Keratinocyte (primary cell): Measurements from ENCODE around the gene GLE1.

Experiments used
- EZH2 ChIP-seq: IDR thresholded peaks from one replicate; pipeline ENCODE4 v1.6.1; 2012; ENCODE audit warnings: inconsistent platforms, mild to moderate bottlenecking, low read length, moderate library complexity
- TF ChIP-seq, protein P1 (sequence below), 3 experiments: IDR thresholded peaks in 1 of 3; conservative IDR thresholded peaks in 1 of 3; optimal IDR thresholded peaks in 1 of 3; 2 replicates in 2 of 3; 3 replicates in 1 of 3; pipeline versions ENCODE3 to v1.5.1; 2011; ENCODE audit warnings: low read length in 3 of 3, mild to moderate bottlenecking in 3 of 3, moderate library complexity in 2 of 3, control low read depth in 1 of 3, inconsistent platforms in 1 of 3; ENCODE audit not compliant: insufficient read depth in 2 of 3; ENCODE audit errors: extremely low read depth in 1 of 3

DNA sequence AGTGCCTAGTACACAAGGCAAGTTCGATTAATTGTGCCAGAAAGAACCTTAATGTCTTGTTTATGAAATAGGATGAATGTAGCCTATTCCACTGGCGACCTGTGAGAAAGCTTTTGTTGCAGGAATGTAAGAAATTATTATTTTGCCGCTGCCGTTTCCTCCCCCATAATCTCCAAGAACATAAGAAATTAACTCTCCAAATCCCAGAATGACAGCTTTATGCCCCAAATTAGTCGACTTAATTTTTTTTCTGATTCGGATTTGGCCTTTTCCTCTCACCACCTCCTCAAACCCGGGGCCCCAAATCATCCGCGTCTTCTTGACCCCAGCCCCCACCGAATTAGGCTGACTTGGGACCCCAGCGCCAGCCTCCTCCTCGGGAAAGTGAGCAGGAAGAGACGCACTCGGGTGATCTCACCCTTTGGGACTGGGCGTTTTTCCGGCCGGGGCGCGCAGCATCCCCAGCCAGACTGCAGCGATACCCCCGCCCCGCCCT is 47.2 kb downstream of the GLE1 start:
- TF ChIP-seq, protein P1, sequence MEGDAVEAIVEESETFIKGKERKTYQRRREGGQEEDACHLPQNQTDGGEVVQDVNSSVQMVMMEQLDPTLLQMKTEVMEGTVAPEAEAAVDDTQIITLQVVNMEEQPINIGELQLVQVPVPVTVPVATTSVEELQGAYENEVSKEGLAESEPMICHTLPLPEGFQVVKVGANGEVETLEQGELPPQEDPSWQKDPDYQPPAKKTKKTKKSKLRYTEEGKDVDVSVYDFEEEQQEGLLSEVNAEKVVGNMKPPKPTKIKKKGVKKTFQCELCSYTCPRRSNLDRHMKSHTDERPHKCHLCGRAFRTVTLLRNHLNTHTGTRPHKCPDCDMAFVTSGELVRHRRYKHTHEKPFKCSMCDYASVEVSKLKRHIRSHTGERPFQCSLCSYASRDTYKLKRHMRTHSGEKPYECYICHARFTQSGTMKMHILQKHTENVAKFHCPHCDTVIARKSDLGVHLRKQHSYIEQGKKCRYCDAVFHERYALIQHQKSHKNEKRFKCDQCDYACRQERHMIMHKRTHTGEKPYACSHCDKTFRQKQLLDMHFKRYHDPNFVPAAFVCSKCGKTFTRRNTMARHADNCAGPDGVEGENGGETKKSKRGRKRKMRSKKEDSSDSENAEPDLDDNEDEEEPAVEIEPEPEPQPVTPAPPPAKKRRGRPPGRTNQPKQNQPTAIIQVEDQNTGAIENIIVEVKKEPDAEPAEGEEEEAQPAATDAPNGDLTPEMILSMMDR (optimal IDR thresholded peaks at IDR 0.05 in 1 of 3, IDR thresholded peaks at IDR 0.05 in 1 of 3, conservative IDR thresholded peaks at IDR 0.05 in 1 of 3; ENCODE audit: extremely low read depth in 1 of 3, insufficient read depth in 2 of 3, low read length in 3 of 3): no peak
- no peak for TF ChIP-seq EZH2
